ENCODE measurements around the gene NEUROD1.
"Not testable (repeated sequence)": the region's sequence is repeated elsewhere in the genome, so short reads cannot be mapped to it uniquely, and the experiment has no call there.

DNA sequence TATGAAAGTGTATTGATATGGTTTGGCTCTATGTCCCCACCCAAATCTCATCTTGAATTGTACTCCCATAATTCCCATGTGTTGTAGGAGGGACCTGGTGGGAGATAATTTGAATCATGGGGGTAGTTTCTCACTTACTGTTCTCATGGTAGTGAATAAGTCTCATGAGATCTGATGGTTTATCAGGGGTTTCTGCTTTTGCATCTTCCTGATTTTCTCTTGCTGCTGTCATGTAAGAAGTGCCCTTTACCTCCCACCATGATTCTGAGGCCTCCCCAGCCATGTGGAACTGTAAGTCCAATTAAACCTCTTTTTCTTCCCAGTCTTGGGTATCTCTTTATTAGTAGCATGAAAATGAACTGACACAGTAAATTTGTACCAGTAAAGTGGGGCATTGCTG lies 30.7 kb upstream of the NEUROD1 start:
- TF ChIP-seq, protein P1, sequence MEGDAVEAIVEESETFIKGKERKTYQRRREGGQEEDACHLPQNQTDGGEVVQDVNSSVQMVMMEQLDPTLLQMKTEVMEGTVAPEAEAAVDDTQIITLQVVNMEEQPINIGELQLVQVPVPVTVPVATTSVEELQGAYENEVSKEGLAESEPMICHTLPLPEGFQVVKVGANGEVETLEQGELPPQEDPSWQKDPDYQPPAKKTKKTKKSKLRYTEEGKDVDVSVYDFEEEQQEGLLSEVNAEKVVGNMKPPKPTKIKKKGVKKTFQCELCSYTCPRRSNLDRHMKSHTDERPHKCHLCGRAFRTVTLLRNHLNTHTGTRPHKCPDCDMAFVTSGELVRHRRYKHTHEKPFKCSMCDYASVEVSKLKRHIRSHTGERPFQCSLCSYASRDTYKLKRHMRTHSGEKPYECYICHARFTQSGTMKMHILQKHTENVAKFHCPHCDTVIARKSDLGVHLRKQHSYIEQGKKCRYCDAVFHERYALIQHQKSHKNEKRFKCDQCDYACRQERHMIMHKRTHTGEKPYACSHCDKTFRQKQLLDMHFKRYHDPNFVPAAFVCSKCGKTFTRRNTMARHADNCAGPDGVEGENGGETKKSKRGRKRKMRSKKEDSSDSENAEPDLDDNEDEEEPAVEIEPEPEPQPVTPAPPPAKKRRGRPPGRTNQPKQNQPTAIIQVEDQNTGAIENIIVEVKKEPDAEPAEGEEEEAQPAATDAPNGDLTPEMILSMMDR (IDR thresholded peaks at IDR 0.05; ENCODE audit: insufficient read depth, low read length, poor library complexity, severe bottlenecking), result not testable (repeated sequence)
- TF ChIP-seq EZH2phosphoT487 (conservative IDR thresholded peaks at IDR 0.05; ENCODE audit: low read length), result not testable (repeated sequence)
